OCI-LY3 (cell line): ENCODE data around the gene HNMT.
A peak's percentile ranks its signal among the peaks of the same experiment; 100 is the strongest.

Experiments used
- EZH2phosphoT487 ChIP-seq: fragments of 200-600 bp; shearing (Covaris generic); IDR thresholded peaks from 2 replicates; pipeline ENCODE4 v1.6.1; 2018; ENCODE audit warnings: antibody characterized with exemption, mixed run types, low read depth
- TF ChIP-seq, protein P1 (sequence below): fragments of 200-600, 300-600 bp; sonication (generic); IDR thresholded peaks from 2 replicates; pipeline ENCODE4 v1.5.1; 2014; ENCODE audit warnings: antibody characterized with exemption, low read length, low read depth

DNA sequence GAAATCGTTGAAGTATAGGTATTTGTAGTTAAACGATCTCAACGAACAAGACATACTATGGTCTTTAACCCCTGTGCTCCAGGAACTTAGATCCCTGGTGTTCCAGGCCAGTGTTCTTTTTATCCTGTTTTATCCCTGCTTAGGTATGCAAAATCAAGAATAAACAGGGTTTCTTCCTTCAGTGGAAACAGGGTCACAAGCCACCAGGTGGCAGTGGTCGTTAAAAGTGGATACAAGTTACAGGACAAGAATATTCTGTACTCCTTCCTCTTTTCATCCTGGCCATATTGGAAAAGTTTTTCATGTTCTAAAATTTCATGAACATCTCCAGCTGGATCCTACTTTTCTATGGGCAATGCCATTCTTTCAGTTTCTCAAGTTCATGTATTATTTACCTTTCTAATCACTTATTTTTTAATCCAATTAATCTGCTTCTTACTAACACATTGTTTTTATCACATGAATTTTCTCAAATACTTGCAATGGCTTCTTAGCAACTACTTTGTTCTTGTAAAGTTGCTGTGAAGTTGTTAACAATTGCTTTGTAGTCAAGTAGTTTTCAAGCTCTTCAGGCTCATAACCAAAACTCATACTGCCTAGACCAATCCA lies 16.4 kb upstream of the HNMT start:
- TF ChIP-seq, protein P1, sequence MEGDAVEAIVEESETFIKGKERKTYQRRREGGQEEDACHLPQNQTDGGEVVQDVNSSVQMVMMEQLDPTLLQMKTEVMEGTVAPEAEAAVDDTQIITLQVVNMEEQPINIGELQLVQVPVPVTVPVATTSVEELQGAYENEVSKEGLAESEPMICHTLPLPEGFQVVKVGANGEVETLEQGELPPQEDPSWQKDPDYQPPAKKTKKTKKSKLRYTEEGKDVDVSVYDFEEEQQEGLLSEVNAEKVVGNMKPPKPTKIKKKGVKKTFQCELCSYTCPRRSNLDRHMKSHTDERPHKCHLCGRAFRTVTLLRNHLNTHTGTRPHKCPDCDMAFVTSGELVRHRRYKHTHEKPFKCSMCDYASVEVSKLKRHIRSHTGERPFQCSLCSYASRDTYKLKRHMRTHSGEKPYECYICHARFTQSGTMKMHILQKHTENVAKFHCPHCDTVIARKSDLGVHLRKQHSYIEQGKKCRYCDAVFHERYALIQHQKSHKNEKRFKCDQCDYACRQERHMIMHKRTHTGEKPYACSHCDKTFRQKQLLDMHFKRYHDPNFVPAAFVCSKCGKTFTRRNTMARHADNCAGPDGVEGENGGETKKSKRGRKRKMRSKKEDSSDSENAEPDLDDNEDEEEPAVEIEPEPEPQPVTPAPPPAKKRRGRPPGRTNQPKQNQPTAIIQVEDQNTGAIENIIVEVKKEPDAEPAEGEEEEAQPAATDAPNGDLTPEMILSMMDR: peak; percentile 81
- no peak for TF ChIP-seq EZH2phosphoT487
